Colonic mucosa (tissue), 4 donors: ENCODE measurements around the gene NELFB. TPM values are rescaled to one million over a fixed set of nuclear protein-coding genes. Genes with fewer than 3 reads are reported as not detected.

Experiments used
- DNase-seq: peaks from one replicate; pipeline ENCODE4 v3.0.0-alpha.2; 2020
- H3K27ac ChIP-seq: fragments of 200-600 bp; one replicate; pipeline ENCODE4 v1.8.0; 2021
- H3K27me3 ChIP-seq: fragments of 200-600 bp; one replicate; pipeline ENCODE4 v1.8.0; 2021
- H3K36me3 ChIP-seq: fragments of 200-600 bp; one replicate; pipeline ENCODE4 v1.8.0; 2021
- H3K4me1 ChIP-seq: fragments of 200-600 bp; one replicate; pipeline ENCODE4 v1.8.0; 2021; ENCODE audit warnings: mild to moderate bottlenecking
- H3K4me3 ChIP-seq: fragments of 200-600 bp; one replicate; pipeline ENCODE4 v1.8.0; 2021
- H3K9ac ChIP-seq, 2 donors: one replicate each; pipeline ENCODE4 v1.7.0; 2013; ENCODE audit warnings: control low read depth in 2 of 2, low read depth in 2 of 2, low read length in 2 of 2
- H3K9me3 ChIP-seq: fragments of 200-600 bp; one replicate; pipeline ENCODE4 v1.8.0; 2021
- intact Hi-C: fragments of 100-400 bp; cut with DNase I; formaldehyde crosslinking; loops from one replicate; pipeline ENCODE4 v1.14.1; 2022
- total RNA-seq, 2 donors: library from RNA; stranded (reverse); fragmentation: NEBNext Ultra II Directional in 1 of 2; extraction: Animal tissue kit (Norgen Biotek cat#: 25700) in 1 of 2; gene quantifications; one replicate each; pipeline ENCODE4 v1.2.1, GENCODE V29; 2021
- TF ChIP-seq, protein P1 (sequence below): fragments of 200-600 bp; IDR thresholded peaks from one replicate; pipeline ENCODE4 v1.8.0; 2022; ENCODE audit warnings: antibody characterized with exemption, mild to moderate bottlenecking
- donor health status: healthy.
- donor health status: DM: no; HTN: no; CAD: no.
- donor health status: DM: no; HTN: no; CAD: no.

Gene NELFB
- total RNA-seq, 2 donors from 2014 or later = 62.1 to 87.1 TPM

DNA sequence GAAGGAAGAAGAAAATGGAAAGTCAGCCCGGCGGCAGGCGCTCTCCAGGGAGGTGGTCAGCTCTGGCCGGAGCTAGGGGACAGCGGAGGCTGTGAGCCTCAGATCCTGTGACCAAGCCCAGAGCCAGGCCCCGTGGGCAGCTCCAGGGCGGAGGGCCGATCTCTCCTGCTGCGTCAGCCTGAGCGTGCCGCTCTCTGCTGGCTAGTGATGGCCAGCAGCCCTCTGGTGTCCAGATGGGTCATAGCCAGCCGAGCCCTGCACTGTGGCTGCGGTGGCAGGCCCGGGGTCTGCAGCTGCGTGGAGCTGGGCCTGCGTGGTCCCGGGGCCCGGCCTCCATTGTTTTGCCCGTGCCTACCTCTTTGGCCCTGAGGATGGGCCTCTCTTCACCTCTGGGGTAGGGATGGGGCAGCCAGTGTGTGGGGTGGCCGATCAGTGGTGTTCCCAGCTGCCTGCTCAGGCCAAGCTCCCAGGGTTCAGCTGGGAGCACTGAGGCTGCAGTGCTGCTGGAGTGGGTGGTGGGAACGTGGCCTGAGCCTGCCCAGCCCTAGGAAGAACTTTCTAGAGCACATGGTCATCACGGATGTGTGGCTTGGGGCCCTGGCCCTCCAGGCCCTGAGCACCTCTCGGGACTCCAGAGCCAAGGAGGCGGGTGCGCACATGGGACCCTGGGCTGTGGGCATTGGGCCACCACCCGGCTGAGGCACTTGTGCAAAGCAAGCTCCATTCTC lies 64.0 kb downstream of the NELFB start:
- no peak for DNase-seq
- H3K27me3 ChIP-seq = peaks cover 6% of the 10 kb centered on the region
- intact Hi-C loops = no loop called here
- peaks cover 5% of the 10 kb centered on the region for H3K4me1 ChIP-seq
- H3K4me3 ChIP-seq = no peak overlapping the region
- no peak overlapping the region for H3K27ac ChIP-seq
- no peaks in the 10 kb centered on the region for H3K9me3 ChIP-seq
- TF ChIP-seq, protein P1, sequence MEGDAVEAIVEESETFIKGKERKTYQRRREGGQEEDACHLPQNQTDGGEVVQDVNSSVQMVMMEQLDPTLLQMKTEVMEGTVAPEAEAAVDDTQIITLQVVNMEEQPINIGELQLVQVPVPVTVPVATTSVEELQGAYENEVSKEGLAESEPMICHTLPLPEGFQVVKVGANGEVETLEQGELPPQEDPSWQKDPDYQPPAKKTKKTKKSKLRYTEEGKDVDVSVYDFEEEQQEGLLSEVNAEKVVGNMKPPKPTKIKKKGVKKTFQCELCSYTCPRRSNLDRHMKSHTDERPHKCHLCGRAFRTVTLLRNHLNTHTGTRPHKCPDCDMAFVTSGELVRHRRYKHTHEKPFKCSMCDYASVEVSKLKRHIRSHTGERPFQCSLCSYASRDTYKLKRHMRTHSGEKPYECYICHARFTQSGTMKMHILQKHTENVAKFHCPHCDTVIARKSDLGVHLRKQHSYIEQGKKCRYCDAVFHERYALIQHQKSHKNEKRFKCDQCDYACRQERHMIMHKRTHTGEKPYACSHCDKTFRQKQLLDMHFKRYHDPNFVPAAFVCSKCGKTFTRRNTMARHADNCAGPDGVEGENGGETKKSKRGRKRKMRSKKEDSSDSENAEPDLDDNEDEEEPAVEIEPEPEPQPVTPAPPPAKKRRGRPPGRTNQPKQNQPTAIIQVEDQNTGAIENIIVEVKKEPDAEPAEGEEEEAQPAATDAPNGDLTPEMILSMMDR = no peak
- no peaks in the 10 kb centered on the region for H3K36me3 ChIP-seq
- no peak overlapping the region for H3K9ac ChIP-seq

DNA sequence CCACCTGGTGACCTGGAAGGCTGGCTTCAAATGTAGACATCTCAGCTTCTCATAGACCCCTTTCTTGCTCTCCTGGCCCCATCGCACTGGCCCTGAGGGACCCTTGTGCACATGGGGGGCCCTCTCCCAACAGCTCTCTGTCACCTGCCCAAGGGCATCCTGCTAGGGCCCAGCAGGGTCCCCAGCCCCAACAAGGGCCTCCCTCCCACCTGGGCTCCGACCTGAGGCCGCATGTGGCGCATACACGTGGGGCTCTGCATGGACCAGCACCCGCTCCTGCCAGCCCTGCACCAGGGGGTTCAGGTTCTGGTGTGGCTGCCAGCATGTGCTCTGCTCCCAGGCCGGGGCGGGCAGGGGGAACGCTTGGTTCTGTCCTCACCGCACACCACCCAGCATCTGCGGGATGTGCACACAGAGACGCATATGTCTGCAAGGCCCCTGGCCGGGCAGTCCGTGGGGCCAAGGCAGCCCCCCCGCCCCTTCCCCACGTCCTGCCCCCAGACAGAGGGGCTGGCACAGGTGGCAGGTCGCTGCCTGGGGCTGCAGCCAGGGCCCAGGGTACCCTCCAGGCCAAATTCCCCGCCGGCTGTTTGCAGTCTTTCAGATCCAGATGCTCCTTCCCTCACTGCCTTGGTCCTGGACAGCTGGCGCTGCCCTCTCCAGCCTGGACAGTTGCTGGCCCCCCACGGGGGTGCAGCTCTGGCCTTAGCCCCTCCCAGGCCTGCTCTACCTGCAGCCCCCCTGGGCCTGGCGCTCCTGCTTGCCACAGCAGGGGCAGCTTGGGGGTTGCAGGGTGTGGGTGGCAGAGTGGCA lies 64.8 kb downstream of the NELFB start:
- H3K36me3 ChIP-seq = no peaks in the 10 kb centered on the region
- H3K4me1 ChIP-seq = peaks cover 5% of the 10 kb centered on the region
- TF ChIP-seq, protein P1 = no peak
- intact Hi-C loops = no loop called here
- H3K27ac ChIP-seq = no peak overlapping the region
- no peak overlapping the region for H3K9ac ChIP-seq
- no peak overlapping the region for H3K4me3 ChIP-seq
- DNase-seq = no peak
- H3K9me3 ChIP-seq = no peaks in the 10 kb centered on the region
- H3K27me3 ChIP-seq = peaks cover 6% of the 10 kb centered on the region

DNA sequence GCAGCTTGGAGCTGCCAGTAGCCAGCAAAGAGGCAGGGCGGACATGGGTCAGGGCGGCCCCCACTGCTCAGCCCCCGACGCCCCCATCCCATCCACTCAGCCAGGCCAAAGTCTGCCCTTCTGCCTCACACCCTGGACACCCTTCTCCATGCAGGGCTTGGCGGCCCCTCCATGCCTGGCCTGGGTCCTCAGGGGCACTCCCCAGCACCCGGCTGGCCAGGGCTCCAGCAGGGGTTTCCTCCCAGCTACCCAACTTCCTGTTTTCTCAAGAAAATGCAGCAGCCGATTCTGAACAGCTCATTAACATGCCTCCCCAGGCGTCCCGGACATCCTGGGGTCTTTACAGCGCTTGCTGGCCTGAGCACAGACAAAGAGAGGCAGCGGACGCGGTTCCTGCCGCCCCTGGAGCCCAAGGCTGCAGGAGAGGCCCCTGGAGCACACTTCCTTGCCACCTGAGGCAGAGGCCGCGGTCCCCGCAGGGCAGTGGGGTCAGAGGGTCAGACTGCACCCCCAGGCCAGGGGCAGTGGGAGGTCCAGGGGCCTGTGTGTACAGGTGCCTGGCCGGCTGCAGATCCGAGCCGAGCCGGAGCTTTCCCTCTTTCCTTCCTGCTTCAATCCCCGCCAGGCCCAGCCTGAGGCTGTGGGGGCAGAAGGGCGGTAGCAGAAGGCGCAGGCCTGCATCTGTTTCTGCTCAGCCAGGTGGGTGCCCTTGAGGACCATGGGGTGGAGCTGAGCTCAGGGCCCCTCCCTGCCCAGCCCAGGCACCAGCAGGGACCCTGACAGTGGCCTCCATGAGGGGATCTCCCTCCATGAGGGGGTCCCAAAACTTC lies 65.6 kb downstream of the NELFB start:
- H3K4me1 ChIP-seq = peaks cover 5% of the 10 kb centered on the region
- TF ChIP-seq, protein P1 = no peak
- no peaks in the 10 kb centered on the region for H3K36me3 ChIP-seq
- no peak overlapping the region for H3K4me3 ChIP-seq
- DNase-seq = no peak
- H3K9me3 ChIP-seq = no peaks in the 10 kb centered on the region
- H3K9ac ChIP-seq = no peak overlapping the region
- peaks cover 6% of the 10 kb centered on the region for H3K27me3 ChIP-seq
- H3K27ac ChIP-seq = no peak overlapping the region
- intact Hi-C loops = no loop called here

DNA sequence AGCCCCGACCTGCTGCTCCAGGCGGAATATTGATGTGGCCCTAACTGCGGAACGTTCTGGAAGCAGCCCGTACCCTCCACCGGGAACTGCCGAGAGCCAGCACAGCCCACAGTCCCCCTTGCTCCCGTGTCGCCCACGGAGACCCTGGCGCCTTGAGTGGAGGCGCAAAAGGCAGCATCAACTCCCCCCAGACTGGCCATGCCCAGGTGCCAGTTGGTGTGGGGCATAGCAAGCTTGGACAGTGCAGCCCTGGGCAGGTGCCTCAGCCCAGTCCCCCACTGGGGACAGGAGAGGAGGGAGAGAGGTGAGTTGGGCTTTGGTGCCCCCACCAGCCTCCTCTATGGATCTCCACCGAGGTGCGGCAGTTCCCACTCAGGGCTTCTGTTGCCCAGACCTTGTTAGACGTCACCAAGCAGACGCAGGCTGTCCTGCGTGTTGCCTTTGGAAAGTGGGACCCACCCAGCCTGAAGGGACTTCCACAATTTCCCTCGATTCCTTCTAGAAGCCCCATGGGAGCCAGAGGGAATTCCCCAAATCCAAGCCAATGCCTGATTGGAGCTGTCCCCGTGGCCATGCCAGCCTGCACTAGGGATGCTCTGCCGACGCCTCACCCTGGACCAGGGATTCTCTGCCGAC lies 66.7 kb downstream of the NELFB start:
- H3K9ac ChIP-seq = no peak overlapping the region
- H3K36me3 ChIP-seq = no peaks in the 10 kb centered on the region
- H3K27ac ChIP-seq = no peak overlapping the region
- no peak for DNase-seq
- H3K4me1 ChIP-seq = peaks cover under 1% of the 10 kb centered on the region
- H3K4me3 ChIP-seq = no peak overlapping the region
- TF ChIP-seq, protein P1 = no peak
- intact Hi-C loops = no loop called here
- no peaks in the 10 kb centered on the region for H3K27me3 ChIP-seq
- H3K9me3 ChIP-seq = no peaks in the 10 kb centered on the region

Other genes starting within 250 kb of the NELFB start
- gene ABCA2, start 227.1 kb upstream of the NELFB start, total RNA-seq = 10 to 100 TPM; 22.4 to 47.5 TPM
- gene FUT7, start 223.2 kb upstream of the NELFB start, total RNA-seq = not detected
- gene NPDC1, start 209.2 kb upstream of the NELFB start, total RNA-seq = 100 to 1,000 TPM; 149 to 177 TPM
- 10 to 100 TPM; 20.5 to 22.1 TPM for gene ENTPD2, start 201.3 kb upstream of the NELFB start, total RNA-seq
- 10 to 100 TPM; 19.2 to 57.8 TPM for gene SAPCD2, start 184.8 kb upstream of the NELFB start, total RNA-seq
- 10 to 100 TPM in 1 of 2 donors, 1 to 10 TPM in 1; 9.0 to 13.0 TPM for gene UAP1L1, start 177.8 kb upstream of the NELFB start, total RNA-seq
- gene MAN1B1, start 168.3 kb upstream of the NELFB start, total RNA-seq = 10 to 100 TPM; 43.5 to 52.6 TPM
- 10 to 100 TPM; 46.2 to 52.5 TPM for gene DPP7, start 140.6 kb upstream of the NELFB start, total RNA-seq
- under 1 TPM; 0.47 to 0.93 TPM for gene GRIN1, start 116.2 kb upstream of the NELFB start, total RNA-seq
- 10 to 100 TPM; 64.6 to 95.8 TPM for gene LRRC26, start 85.3 kb upstream of the NELFB start, total RNA-seq
- under 1 TPM in 1 of 2 donors, not detected in 1; 0.67 TPM for gene TMEM210, start 83.3 kb upstream of the NELFB start, total RNA-seq
- gene ANAPC2, start 66.8 kb upstream of the NELFB start, total RNA-seq = 10 to 100 TPM; 33.8 to 67.8 TPM
- 100 to 1,000 TPM in 1 of 2 donors, 10 to 100 TPM in 1; 60.0 to 100 TPM for gene SSNA1, start 66.7 kb upstream of the NELFB start, total RNA-seq
- 100 to 1,000 TPM in 1 of 2 donors, 10 to 100 TPM in 1; 83.1 to 124 TPM for gene TPRN, start 54.6 kb upstream of the NELFB start, total RNA-seq
- 10 to 100 TPM; 35.7 to 43.5 TPM for gene TMEM203, start 49.7 kb upstream of the NELFB start, total RNA-seq
- gene NDOR1, start 49.6 kb upstream of the NELFB start, total RNA-seq = 10 to 100 TPM; 11.7 to 36.9 TPM
- gene RNF208, start 33.1 kb upstream of the NELFB start, total RNA-seq = 1 to 10 TPM; 6.5 to 9.3 TPM
- gene CYSRT1, start 30.2 kb upstream of the NELFB start, total RNA-seq = under 1 TPM in 1 of 2 donors, not detected in 1; 0.64 TPM
- gene RNF224, start 27.8 kb upstream of the NELFB start, total RNA-seq = not detected
- gene SLC34A3, start 24.4 kb upstream of the NELFB start, total RNA-seq = not detected
- 100 to 1,000 TPM; 303 to 779 TPM for gene TUBB4B, start 14.0 kb upstream of the NELFB start, total RNA-seq
- not detected for gene STPG3, start 4.0 kb upstream of the NELFB start, total RNA-seq
- 10 to 100 TPM; 57.1 to 63.9 TPM for gene TOR4A, start 22.4 kb downstream of the NELFB start, total RNA-seq
- 100 to 1,000 TPM; 120 to 178 TPM for gene NRARP, start 46.9 kb downstream of the NELFB start, total RNA-seq
- 10 to 100 TPM; 34.9 to 36.4 TPM for gene EXD3, start 167.8 kb downstream of the NELFB start, total RNA-seq
- gene NOXA1, start 168.1 kb downstream of the NELFB start, total RNA-seq = 10 to 100 TPM; 27.5 to 29.3 TPM
- gene ENTPD8, start 186.0 kb downstream of the NELFB start, total RNA-seq = 10 to 100 TPM; 48.3 to 72.0 TPM
- 10 to 100 TPM; 33.7 to 47.8 TPM for gene NSMF, start 204.0 kb downstream of the NELFB start, total RNA-seq